A549 treated with CORT108297 at 1 μM for 4 hours (cell line): ENCODE data around the gene DNAH2. TPM values are rescaled to one million over a fixed set of nuclear protein-coding genes. Genes with fewer than 3 reads are reported as not detected.

Source experiments
- total RNA-seq: library from RNA; stranded (reverse); fragments of 200-300 nt; extraction: Qiagen RNA extraction; gene quantifications from 5 replicates; pipeline ENCODE4 v1.2.3, GENCODE V29; 2022

Gene DNAH2
- total RNA-seq = 0.01 to 0.05 TPM (median 0.01 TPM) in 3 of 5 replicates, not detected in the others

GRCh38 chr17:7716901-7717755 is at the start of gene DNAH2:
DNAH2 (plus strand) TSS chr17:7717744; CDS start chr17:7719735, 1,991 bp downstream.

GRCh38 chr17:7687072-7687907 is 30.3 kb upstream of the DNAH2 start, which contains the start of gene TP53:
TP53 (minus strand) TSS chr17:7687490; CDS start chr17:7676594, 10,896 bp downstream.

DNA sequence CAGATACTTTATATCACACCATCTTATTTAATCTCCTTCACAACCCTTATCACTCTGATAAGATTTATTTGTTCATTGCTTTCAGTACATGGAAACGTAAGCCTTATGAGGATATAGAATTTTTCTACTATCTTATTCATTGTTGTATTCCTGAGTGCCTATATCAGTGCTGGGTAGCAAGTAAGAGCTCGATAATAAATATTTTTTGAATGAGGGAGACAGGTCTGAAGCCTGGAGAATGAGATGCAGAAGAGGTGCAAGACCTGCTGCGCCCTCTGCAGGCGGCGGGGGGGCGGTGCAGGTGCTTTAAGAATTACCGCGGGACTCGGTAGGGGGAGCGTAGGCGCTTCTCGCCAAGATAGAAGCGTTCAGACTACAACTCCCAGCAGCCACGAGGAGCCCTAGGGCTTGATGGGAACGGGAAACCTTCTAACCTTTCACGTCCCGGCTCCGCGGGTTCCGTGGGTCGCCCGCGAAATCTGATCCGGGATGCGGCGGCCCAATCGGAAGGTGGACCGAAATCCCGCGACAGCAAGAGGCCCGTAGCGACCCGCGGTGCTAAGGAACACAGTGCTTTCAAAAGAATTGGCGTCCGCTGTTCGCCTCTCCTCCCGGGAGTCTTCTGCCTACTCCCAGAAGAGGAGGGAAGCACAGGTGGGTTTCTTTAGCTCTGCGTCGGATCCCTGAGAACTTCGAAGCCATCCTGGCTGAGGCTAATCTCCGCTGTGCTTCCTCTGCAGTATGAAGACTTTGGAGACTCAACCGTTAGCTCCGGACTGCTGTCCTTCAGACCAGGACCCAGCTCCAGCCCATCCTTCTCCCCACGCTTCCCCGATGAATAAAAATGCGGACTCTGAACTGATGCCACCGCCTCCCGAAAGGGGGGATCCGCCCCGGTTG is 29.4 kb upstream of the DNAH2 start, which contains the start of gene WRAP53:
WRAP53 (plus strand) TSS at position 570 of the 900 bp plus-strand sequence; CDS start at position 742, 172 bp downstream.

GRCh38 chr17:7704601-7705268 is 12.8 kb upstream of the DNAH2 start, which contains the start of gene EFNB3:
EFNB3 (plus strand) TSS chr17:7705202; CDS start chr17:7705599, 397 bp downstream.

DNA sequence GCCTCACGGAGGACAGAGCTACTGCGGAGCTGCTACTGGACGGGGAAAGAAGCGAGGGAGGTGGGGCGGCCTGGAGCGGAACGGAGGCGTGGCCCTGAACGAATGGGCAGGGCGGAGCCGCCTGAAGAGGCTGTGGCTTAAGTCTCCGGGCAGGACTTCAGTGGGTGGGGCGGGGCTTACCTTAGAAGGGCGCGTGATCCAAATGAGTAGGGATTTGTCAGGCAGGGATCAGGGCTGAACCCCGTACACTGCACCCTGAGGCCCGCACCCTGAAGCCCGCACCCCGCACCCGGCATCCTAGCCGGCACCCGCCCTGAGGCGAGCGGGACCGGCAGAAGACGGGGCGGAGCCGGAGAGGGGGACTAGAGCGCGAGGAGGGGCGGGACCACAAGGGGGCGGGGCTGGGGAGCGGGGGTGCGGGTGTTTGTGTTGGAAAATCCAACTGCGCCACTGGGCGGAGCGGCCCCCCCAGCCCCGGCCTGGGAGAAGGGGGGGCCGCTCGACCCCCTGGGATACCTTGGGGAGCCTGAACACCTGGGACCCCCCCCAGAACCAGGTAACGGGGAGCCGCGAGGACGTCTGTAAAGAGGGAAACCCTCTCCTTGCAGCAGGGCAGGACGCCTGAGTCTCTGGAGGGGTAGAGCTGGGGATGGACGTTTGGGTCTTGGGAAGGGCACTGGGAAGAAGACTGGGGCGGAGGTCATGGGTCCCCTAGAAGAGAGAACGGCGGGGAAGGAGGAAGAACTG is 116.4 kb downstream of the DNAH2 start, which contains the start of gene KDM6B:
KDM6B (plus strand) TSS at position 423 of the 747 bp plus-strand sequence. CDS start 11,338 bp downstream, outside the sequence.

DNA sequence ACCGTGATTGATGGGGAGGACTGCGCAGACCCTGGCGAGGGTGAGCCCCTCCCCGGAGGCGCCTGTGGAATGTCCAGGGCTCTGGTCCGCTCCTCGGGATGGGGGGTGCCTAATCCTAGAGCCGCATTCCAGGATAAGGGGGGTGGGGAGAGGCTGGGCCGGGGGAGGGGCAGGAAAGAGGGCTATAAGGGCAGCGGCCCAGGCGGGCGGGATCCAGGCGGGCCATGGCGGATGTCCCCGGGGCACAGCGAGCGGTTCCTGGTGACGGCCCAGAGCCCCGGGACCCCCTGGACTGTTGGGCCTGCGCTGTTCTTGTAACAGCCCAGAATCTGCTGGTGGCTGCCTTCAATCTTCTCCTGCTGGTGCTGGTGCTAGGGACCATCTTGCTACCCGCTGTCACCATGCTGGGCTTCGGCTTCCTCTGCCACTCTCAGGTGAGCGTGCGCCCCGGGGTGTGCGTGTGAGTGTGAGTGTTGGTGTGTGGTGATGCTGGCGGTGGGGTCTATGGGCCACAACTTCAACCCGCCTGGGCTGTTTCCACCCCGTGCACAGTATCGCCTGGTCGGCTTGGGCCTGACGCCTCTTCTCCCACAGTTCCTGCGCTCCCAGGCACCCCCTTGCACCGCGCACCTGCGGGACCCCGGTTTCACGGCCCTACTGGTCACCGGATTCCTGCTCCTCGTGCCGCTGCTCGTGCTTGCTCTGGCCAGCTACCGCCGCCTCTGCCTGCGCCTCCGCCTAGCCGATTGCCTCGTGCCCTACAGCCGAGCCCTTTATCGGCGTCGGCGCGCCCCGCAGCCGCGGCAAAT is 137.5 kb downstream of the DNAH2 start, which contains the start of gene TMEM88:
TMEM88 (plus strand) TSS at position 216 of the 809 bp plus-strand sequence; CDS start at position 225, 9 bp downstream.

GRCh38 chr17:7856811-7857712 is 139.5 kb downstream of the DNAH2 start, which contains the start of gene NAA38:
NAA38 (minus strand) TSS chr17:7857559; CDS start chr17:7857463, 96 bp downstream.

DNA sequence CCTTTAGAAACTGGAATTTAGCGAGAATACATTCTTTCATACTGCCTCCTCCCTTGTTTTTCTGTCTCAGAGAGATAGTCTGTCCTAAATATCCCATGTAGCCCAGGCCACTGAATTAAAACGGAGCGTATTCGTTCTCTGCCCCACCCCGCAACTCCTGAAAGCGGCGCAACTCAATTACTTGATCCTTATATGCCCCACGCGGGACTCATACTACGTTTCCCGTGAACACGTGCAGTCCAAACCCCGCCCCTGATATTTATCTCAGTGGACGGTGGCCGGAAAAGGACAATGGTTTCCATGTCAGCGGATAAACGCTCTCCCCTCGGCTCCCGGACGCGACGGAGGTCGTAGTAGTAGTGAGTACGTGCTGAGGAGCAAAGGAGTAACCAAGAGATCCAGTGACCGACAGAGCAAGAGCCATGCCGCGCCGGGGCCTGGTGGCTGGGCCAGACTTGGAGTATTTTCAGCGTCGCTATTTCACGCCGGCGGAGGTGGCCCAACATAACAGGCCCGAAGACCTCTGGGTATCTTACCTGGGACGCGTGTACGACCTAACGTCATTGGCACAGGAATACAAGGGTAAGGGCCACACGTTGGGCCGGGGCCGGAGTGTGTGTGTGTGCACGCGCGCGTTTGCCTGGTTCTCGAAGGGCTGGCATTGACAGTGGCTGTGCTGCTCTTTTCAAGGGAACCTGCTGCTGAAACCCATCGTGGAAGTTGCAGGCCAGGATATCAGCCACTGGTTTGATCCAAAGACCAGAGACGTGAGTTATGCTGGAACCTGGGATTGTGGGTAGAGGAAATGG is 140.4 kb downstream of the DNAH2 start, which contains the start of gene CYB5D1:
CYB5D1 (plus strand) TSS at position 291 of the 809 bp plus-strand sequence; CDS start at position 423, 132 bp downstream.

Other genes with a start within 250 kb of the DNAH2 start
- 19.8 to 26.8 TPM (median 24.2 TPM) in 5 replicates for gene ZBTB4, start 238.1 kb upstream of the DNAH2 start, total RNA-seq
- gene SLC35G6, start 236.3 kb upstream of the DNAH2 start, total RNA-seq = not detected in 5 replicates
- gene POLR2A, start 233.4 kb upstream of the DNAH2 start, total RNA-seq = 65.7 to 84.9 TPM (median 82.6 TPM) in 5 replicates
- 9.8 to 14.0 TPM (median 12.8 TPM) in 5 replicates for gene TNFSF12, start 168.7 kb upstream of the DNAH2 start, total RNA-seq
- gene TNFSF13, start 159.0 kb upstream of the DNAH2 start, total RNA-seq = 0.61 to 0.79 TPM (median 0.68 TPM) in 5 replicates
- gene SENP3, start 155.8 kb upstream of the DNAH2 start, total RNA-seq = 97.6 to 109 TPM (median 105 TPM) in 5 replicates
- 30.8 to 38.1 TPM (median 35.8 TPM) in 5 replicates for gene CD68, start 138.1 kb upstream of the DNAH2 start, total RNA-seq
- gene MPDU1, start 133.9 kb upstream of the DNAH2 start, total RNA-seq = 112 to 141 TPM (median 120 TPM) in 5 replicates
- 0.33 to 0.44 TPM (median 0.41 TPM) in 4 of 5 replicates, not detected in the other for gene SOX15, start 127.7 kb upstream of the DNAH2 start, total RNA-seq
- 51.9 to 64.2 TPM (median 60.4 TPM) in 5 replicates for gene FXR2, start 102.8 kb upstream of the DNAH2 start, total RNA-seq
- gene SAT2, start 89.9 kb upstream of the DNAH2 start, total RNA-seq = 64.3 to 90.5 TPM (median 85.4 TPM) in 5 replicates
- 0.35 to 1.0 TPM (median 0.66 TPM) in 5 replicates for gene SHBG, start 87.6 kb upstream of the DNAH2 start, total RNA-seq
- gene ATP1B2, start 66.8 kb upstream of the DNAH2 start, total RNA-seq = 0.14 to 0.40 TPM (median 0.21 TPM) in 5 replicates
- 49.0 to 53.9 TPM (median 51.0 TPM) in 5 replicates for gene TP53, start 30.3 kb upstream of the DNAH2 start, total RNA-seq
- gene WRAP53, start 29.3 kb upstream of the DNAH2 start, total RNA-seq = 33.2 to 50.4 TPM (median 45.9 TPM) in 5 replicates
- 1.1 to 1.6 TPM (median 1.5 TPM) in 5 replicates for gene EFNB3, start 12.5 kb upstream of the DNAH2 start, total RNA-seq
- gene KDM6B, start 116.5 kb downstream of the DNAH2 start, total RNA-seq = 14.0 to 19.7 TPM (median 16.6 TPM) in 5 replicates
- 0.27 to 1.9 TPM (median 0.92 TPM) in 5 replicates for gene TMEM88, start 137.3 kb downstream of the DNAH2 start, total RNA-seq
- gene NAA38, start 139.8 kb downstream of the DNAH2 start, total RNA-seq = 178 to 250 TPM (median 228 TPM) in 5 replicates
- gene CYB5D1, start 140.3 kb downstream of the DNAH2 start, total RNA-seq = 20.3 to 23.4 TPM (median 21.5 TPM) in 5 replicates
- gene CHD3, start 171.0 kb downstream of the DNAH2 start, total RNA-seq = 58.9 to 70.4 TPM (median 63.8 TPM) in 5 replicates
- gene RNF227, start 198.5 kb downstream of the DNAH2 start, total RNA-seq = 1.2 to 1.9 TPM (median 1.5 TPM) in 5 replicates
- gene KCNAB3, start 212.1 kb downstream of the DNAH2 start, total RNA-seq = 1.7 to 3.1 TPM (median 2.6 TPM) in 5 replicates
- 298 to 343 TPM (median 309 TPM) in 5 replicates for gene TRAPPC1, start 214.2 kb downstream of the DNAH2 start, total RNA-seq
- gene CNTROB, start 214.5 kb downstream of the DNAH2 start, total RNA-seq = 32.1 to 47.2 TPM (median 42.7 TPM) in 5 replicates